Measurements from ENCODE around the gene OSBP.

DNA sequence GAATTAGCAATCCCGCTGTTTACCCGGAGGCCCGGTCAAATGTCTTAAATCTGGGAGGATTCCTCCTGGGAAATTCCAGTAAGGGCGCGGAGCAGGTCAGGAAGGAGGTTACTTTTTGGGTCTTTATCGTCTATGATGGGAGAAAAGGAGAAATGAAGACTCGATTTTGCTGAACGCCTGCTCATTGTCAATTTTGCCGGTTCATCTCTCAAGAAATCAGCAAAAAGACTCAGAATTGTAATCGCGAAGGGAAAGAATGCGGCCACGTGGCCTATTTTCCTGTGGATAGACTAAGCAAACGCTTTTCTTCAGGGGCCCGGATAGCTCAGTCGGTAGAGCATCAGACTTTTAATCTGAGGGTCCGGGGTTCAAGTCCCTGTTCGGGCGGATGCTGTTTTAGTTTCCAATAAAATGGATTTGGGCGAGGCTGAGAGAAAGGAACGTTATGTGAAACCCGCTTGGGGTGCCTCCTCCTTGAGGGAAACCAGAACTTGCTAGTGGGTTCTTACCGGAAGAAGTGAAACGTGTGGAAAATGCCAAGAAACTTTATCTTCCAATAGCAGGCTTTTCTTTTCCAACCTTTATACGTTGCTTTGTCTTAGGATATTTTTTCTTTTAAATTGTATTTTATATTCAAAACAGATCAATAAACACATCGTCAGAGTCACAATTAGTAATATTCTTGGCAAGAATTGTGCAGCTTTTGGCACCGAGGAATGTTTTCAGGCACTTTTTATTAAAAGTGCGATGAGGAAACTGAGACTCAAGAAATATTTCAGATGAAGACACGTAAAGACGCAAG is 59.3 kb downstream of the OSBP start:
- TF ChIP-seq, protein P1, sequence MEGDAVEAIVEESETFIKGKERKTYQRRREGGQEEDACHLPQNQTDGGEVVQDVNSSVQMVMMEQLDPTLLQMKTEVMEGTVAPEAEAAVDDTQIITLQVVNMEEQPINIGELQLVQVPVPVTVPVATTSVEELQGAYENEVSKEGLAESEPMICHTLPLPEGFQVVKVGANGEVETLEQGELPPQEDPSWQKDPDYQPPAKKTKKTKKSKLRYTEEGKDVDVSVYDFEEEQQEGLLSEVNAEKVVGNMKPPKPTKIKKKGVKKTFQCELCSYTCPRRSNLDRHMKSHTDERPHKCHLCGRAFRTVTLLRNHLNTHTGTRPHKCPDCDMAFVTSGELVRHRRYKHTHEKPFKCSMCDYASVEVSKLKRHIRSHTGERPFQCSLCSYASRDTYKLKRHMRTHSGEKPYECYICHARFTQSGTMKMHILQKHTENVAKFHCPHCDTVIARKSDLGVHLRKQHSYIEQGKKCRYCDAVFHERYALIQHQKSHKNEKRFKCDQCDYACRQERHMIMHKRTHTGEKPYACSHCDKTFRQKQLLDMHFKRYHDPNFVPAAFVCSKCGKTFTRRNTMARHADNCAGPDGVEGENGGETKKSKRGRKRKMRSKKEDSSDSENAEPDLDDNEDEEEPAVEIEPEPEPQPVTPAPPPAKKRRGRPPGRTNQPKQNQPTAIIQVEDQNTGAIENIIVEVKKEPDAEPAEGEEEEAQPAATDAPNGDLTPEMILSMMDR (IDR thresholded peaks at IDR 0.05; ENCODE audit: borderline replicate concordance, extremely low read depth, low read length, poor library complexity, severe bottlenecking), result no peak
- no peak for TF ChIP-seq EZH2 (IDR thresholded peaks at IDR 0.05; ENCODE audit: borderline replicate concordance, low read depth, low read length, severe bottlenecking)

Measured in DND-41 (cell line).